Transverse colon (tissue), 4 donors: ENCODE data around the gene SCMH1.

ENCODE experiments used
- CTCF ChIP-seq, 5 experiments: fragments of 200-600 bp in 3 of 5; fragments of 450-650 bp in 2 of 5; sonication (generic) in 3 of 5; IDR thresholded peaks; 1 replicate in 2 of 5; 2 replicates in 3 of 5; pipeline ENCODE4 v1.5.1; 2016 to 2017; ENCODE audit warnings: antibody characterized with exemption in 5 of 5, inconsistent platforms in 3 of 5, mild to moderate bottlenecking in 2 of 5, moderate library complexity in 1 of 5
- POLR2AphosphoS5 ChIP-seq, 3 donors: sonication (generic); formaldehyde crosslinking; IDR thresholded peaks; one replicate each; pipeline ENCODE4 v1.6.1; 2016; ENCODE audit warnings: antibody characterized with exemption in 3 of 3

- TF ChIP-seq CTCF (IDR thresholded peaks at IDR 0.05) (no peak), POLR2AphosphoS5 (IDR thresholded peaks at IDR 0.05) (no peak)
Observed at GRCh38 chr1:41048540-41048939, 193.6 kb downstream of the SCMH1 start.
